ENCODE measurements around the gene KIDINS220.

KIDINS220 gene

DNA sequence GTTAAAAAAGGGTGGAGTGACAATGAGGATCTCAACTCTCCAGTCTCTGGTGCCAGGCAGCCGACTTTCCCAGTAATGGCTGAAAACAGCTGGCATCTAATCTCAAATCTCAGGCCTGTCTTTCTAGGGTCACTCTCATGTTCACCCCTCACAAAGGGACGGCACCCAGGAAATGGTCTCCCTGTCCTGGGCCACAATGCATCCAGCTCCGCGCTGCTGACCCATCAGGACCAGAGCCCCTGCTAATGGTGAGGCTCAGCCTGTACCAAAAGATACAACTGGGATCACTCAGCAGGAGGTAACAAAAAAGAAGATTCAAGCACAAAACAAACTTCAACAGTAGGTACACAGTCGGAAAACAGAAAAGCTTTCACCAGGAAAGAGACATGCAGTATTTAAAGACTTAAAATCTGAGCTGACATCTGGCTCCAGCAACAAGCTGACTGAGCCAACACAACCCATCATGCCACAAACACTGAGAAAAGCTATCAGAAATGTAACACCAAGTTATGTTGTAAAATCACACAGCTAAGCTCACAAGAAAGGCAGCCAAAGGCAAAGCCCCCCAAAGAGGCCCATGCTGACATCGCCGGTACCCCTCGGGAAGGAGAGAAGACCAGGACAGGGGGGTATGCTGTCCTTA lies 13.6 kb upstream of the KIDINS220 start:
- FAIRE-seq: no peak

DNA sequence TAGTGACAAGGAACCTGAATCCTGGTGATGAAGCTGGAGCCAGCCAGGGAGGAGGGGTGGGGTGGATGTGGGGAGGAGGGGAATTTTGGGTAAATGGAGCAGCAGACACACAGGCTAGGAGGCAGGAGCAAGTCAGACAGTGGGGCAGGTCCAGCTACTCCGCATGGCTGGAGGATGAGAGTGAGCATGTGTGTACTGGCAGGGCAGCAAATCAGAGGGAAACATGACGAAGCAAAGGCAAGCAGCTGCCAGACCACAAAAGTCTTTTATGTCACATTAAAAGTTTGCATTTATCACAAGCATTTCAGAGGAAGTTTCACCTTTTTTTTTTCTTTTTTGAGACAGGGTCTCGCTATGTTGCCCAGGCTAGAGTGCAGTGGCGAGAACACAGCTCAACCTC lies 11.9 kb upstream of the KIDINS220 start:
- FAIRE-seq: no peak

DNA sequence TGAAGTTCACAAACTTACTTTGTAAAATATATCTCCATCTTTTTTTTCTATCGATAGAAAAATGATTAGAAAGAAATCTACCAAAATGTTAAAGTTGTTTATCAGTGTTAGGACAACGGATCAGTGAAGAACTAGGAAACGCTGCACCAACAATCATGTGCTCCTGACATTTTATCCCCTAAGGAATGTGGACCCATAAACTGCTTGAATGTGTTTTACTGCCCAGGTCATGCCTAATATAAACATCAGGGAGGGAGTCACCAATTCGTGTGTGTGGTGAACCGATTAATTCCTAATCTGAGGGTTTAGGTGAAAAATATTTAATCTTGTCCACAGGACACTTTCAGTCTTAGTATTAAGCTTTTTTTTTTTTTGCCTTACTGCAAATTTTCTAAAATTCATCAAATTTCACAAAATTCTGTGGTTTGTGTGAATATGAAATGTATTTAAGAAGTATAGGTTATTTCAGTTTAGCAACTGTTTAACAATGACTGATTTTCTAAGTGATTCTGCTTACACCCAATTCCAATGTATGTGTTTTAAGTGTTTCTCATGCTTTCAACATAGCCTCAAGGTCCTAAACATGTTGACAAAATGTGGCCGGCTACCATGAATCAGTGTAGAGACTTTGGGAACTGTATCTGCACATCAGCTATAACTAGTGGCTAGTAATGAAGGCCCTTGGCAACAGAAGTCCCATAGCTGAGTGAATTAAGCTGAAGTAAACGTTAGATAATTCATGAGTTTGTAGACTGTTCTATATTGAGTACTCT lies 11.1 kb upstream of the KIDINS220 start:
- no peak for FAIRE-seq

DNA sequence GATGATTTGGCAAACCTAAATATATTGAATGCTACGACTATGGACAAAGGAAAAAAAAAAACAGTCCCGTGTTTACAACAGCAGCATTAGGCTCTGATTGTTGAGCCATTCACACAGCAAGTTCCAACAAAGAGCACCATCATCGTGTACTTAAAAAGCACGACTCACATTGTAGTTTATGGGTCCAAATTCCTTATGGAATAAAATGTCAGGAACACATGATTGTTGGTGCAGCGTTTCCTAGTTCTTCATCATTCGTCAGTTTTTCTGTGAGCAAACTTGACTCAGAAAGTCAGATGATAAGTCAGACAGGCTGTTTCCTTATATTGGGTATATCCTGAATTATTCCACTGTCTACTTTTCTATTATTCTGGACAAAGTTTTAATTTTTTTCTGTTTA lies 10.0 kb upstream of the KIDINS220 start:
- no peak for FAIRE-seq

DNA sequence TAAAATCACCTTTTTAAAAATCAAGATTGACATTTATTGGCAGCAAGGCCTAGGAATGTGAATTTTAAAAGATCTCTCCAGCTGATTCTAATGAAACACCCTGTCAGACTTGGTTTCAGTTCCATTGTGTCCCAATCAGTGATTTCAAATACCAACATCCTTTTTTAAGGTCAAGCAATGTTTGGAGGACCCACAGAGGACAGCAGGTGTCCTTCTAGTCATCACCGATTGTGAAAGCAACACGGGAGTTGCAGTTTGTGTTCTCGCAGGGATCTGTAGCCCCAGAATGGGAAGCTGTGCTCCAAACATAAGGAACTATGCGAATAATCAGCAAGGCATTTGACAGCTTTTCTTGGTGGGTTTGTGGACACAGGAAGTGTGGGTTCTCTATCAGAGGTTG lies 4.5 kb upstream of the KIDINS220 start:
- no peak for FAIRE-seq

DNA sequence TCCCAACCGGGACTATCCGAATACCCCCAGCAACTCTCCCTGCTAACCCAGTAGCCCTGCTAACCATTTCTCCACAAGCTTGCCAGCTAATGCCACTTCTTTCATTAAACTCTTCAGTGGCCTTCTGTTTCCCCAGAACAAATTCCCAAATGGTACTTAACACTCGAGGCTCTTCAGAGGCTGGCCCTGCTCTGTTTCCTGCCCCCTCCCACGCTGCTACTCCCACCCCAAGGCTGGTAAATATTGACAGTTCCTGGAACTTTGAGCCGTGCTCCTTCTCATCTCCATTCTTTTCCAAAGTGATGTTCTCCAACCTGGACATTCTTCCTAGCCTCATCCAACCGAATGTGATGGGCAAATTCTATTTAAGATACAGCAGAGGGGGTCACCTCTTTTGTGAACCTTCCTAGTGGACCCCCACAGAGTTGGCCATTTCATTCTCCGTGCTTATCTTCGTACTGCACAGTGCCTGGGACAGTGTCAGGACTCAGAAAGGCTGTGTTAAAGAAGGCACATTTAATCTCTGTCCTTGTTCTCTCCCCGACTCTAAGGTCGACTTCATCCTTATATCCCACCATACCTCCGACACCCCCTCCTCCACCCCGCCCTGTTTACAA lies 3.2 kb upstream of the KIDINS220 start:
- FAIRE-seq: no peak

DNA sequence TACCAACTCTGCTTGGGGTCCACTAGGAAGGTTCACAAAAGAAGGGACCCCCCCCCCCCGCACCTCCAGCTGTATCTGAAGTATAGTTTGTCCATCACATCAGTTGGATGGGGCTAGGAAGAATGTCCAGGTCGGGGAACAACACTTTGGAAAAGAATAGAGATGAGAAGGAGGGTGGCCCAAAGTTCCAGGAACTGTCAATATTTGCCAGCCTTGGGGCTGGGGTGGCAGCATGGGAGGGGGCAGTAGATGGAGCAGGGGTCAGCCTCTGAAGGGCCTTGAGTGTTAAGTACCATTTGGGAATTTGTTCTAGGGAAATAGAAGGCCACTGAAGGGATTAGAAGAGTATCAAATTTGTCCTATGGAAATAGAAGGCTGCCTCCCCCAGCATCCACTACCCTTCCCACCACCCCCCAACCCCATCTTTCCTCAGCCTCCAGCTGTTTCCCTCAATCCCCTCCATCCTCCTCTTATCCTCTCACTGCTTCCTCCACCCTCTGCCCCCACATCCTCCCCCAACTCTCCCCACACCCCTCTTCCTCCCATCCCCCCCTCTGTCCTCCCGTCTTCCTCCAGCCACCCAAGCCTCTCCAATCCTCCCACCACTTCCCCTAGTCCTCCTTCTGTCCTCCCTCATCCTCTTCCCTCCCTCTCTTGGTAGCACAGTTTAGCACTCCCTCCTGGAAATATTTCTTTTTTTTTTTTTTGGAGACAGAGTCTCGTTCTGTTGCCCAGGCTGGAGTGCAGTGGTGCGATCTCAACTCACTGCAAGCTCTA lies 2.0 kb upstream of the KIDINS220 start:
- FAIRE-seq: no peak

DNA sequence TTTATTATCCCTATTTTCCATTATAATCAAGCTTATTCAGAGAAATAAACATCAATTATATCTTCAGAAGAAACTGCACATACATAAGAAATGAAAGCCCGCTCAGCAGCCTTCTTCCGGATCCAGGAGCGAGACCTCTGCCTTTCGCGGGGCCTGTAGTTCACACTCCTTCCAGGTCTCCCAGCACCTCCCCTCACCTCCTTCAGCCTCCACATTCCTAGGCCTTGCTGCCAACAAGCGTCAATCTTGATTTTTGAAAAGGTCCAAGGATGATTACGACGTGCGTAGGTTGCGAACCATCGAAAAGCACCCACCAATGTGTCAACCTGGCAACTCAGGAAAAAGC lies 355 bp upstream of the KIDINS220 start:
- no peak for FAIRE-seq

DNA sequence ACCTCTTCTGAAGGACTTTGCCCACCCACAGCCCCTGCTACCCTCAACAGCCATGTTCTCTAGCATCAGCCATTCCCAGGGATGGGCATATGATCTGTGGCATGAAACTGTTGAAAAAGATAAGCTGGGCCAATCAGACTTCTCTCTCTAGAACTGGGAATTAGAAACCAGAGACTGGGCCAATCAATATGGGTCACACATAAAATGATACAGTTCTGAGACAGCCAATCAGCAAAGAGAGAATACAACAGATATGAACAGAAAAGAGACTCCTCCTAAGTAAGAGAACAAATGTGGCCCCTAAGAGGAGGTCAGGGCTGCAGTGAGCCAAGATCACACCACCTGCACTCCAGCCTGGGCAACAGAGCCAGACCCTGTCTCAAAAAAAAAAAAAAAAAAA lies 2.1 kb downstream of the KIDINS220 start:
- FAIRE-seq: no peak

DNA sequence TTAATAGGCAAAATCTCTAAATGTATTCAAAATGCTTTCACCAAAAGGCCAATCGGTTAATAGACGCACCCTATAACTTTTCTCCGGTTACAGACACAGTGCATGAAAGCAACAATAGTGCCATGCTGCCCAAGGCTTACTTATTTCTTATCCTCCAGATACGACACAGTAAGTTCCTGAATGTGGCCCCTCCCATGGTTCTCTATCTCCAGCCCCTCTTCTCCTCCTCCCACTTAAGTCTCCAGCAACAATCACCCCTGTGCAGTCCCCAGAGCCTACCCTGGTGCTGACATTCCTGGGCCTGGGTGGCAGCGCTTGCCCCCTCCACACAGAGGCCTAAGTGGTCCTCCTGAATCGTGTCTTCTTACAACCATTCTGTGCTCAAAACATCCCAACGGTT lies 3.6 kb downstream of the KIDINS220 start:
- FAIRE-seq: no peak

DNA sequence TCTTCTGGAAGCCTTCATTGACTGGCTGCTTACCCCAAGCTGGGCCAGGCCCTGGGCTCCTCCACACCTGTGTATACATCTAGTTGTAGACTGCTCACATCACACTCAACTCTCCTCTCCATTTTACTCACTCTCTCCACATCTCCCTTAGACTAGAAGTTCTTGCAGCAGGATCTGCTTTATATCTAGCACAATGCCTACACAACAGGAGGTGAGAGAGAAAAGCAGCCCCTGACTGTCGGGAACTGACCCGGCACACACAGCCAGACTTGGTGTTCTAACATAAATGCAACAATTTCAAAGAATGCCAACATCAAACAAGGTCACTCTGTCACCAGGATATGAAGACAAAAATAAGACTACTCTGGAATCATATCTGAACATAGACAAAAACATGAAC lies 5.9 kb downstream of the KIDINS220 start:
- FAIRE-seq: no peak

DNA sequence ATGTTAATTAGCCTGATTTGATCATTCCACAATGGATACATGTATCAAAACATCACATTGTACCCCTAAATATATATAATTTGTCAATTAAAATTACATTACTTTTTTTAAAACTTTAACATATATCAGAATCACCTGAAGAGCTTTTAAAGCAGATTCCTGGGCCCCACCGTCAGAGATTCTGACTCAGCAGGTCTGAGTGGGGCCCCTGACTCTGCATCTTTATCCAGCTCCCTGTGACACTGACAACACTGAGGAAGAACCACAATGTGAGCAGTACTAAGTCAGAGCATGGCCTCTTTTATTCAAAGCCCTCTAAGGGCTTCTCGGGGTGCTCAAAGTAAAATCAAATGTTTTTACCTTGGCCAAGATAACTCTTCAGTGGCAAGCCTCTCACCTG lies 9.7 kb downstream of the KIDINS220 start:
- FAIRE-seq: no peak

DNA sequence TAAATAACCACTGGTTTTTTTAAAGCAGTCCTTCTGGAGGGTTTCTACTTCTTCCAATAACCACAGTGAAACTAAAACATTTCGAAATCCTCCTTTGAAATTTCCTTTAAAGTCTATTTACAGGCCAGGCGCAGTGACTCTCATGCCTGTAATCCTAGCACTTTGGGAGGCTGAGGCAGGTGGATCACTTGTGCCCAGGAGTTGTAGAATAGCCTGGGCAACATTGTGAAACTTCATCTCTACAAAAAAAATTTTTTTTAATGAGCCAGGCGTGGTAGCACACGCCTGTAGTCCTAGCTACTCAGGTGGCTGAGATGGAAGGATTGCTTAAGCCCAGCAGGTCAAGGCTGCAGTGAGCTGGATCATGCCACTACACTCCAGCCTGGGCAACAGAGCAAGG lies 15.2 kb downstream of the KIDINS220 start:
- no peak for FAIRE-seq

DNA sequence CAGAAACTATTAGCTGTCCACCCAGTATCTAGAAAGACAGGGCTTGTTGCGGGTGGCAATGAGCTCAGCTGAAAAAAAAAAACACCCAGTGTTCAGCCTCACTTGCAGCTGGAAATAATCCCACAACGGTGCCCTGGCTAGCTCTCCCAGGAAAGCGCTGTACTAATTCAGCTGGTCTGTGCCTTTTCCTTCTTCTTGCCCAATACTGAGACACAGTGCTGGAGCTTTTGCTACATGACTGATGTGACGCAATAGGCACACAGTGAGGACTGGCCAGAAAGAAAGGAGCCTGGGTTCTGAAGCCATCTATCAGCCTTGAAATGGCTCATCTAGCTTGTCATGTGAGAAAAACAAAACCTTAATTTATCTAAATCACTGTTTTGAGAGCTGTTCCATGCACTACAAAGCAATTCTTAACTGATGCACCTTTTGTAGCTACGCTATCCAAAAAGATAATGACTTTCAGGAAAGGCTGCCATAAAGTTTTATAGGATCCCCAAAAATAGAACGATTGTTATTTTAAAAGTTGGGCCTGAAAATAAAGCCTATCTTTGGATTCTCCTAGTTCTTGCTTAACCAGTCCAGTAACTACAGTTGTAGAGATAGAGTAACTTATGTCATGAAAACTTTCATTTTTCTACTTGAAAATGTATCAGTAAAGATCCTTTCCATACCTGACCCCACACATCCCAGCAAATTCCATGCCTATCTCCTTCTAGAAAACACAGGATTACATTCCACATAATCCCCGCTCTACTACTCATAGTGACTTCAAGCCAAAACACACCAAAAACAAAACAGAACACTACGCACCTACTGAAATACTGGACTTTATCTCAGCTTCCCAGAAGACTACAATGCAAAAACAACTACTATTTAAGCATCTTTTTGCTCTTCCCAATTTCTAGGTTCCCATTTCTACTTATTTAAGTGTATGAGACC lies 15.9 kb downstream of the KIDINS220 start:
- no peak for FAIRE-seq

DNA sequence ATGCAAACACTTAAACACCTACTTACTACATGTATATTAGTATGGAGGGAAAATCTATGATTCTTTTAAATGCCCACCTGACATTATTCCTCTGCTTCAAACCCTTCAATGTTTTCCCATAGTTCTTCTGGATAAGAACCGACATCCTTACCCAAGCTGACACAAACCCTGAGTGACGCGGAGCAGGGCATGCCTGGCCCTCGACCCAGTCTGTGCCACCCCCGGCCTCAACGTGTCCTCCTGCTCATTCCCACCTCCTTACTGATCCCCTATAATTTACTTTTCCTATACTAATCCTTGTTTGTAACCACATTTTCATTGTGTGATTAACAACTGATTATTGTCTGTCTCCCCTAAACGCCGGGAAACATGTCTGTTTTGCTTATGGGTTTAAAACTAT lies 17.5 kb downstream of the KIDINS220 start:
- no peak for FAIRE-seq

DNA sequence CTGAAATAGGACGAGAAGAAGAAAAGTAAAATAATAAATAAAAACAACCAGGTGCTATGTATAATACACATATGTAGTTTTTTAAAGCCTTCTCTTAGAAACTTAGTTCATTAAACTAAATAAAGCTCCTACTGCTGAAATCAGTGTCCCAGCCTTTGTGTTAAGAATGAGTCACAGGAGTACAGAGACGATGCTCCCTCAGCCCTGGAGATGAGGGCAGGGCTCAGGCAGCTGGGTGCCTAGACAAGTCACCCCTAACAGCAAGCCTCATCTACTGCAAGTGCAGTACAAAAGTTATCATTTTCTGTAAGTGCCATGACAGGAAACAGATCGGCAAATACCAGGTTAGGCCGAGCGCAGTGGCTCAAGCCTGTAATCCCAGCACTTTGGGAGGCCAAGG lies 18.2 kb downstream of the KIDINS220 start:
- FAIRE-seq: no peak

DNA sequence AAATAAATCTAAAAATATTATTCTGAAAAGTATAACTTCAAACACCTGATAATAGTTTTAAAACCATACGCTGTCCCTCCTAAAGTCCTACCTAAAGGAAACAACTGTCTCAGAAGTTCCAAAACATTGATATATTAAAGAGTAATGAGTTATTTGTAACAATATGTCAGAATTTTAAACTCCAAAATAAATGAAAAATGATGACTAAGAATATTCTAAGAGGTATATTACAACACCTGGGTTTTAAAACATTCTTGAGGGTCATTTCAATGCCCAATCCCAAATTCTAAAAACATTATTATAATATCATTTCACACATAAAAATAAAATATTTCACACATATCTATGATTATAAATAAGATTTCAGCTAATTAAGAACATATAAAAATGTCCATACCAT lies 20.2 kb downstream of the KIDINS220 start:
- FAIRE-seq: peak; percentile 19

DNA sequence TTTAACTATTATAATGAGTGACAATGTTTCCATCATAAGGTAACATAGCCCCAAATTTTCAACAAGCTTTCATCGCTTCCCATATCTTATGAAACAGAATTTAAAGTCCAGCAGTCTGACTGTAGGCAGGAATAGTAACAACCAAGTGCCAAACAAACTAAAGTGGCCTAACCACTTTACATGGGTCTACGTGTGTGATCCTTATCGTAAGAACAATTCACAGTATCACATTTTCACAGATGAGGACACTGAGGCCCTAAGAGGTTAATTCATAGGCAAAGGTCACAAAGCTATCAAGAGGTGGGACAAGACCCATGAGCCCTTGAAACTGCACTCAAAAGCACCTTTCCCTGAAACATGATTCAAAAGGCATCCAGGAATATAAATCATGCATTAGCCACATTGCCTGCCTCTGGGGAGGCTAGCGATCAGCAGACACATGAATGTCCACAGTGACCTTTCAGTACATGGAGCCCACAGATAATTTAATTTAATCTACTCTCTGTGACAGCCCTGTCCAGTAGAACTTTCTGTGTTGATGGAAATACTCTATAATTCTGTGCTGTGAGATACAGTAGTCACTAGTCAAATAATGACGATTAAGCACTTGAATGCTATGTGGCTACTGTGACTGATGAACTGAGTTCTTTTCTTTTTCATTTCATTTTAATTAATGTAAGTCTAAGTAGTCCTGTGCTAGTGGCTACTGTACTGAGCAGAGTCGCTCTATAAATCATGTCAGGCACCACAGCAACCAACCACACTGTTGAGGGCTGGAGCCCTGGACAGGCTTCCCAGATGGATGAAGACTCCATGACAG lies 30.3 kb downstream of the KIDINS220 start:
- no peak for FAIRE-seq

DNA sequence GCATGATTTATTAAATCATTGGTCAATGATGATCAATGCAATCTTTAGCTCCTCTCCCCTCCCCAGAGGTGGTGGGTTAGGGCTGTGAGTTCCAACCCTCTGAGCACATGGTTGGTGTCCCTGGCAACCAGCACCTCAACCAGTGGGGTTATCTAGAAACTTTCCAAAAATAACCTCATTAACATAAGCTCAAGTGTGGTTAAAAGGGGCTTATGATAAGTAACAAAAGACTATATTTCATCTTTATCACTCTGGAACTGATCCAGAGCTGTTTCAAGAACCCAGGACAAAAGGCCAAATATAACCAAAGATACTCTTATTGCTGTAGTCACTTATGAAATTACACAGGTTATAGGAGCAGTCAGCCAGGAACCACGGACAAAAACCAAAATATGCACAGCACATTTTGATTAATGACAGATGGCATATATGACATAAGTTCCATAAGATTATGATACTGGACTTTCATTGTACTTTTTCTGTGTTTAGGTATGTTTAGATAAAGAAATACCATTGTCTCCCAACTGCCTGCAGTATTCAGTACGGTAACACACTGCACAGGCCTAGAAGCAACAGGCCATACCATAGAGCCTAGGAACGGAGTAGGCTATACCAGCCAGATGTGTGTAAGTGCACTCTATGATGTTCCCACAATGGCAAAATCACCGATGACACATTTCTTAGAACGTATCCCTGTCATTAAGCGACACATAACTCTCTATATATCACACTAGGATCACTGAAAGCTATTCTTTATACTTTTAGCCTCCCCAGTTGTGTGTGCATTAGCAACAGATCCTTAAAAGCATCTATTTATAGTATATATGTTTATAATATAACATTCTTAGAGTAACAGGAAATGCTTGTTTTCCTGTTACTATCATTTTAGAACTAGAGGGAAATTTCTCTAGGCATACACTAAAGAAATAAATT lies 31.9 kb downstream of the KIDINS220 start:
- no peak for FAIRE-seq

DNA sequence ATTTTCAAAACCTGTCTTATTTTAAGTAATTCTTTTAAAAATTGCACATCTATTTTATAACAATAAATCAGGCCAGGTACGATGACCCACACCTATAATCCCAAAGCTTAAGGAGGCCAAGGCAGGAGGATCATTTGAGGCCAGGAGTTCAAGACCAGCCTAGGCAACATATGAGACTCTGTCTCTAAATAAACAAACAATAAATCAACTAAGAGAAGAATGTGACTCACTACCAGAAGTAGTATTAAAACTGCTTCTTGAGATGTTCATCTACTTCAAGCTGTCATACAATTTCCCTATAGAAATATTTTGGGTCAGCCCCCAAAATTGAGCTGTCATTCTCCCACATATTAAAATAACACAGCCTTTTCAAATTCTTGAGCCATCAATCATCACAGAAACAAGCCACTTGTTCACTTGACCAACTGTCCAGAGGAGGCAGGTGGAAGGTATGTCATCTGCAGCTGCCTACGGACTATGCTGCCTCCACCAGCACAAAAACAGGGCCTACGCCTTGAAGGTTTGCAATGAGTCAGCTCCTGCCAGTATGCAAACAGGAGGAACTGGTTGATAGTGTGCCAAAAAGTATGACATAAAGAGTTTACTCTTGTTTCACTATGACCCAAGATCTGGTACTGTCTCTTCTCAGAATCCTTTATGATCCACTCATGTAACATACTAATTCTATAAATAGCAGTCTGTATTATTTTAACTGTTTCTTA lies 33.6 kb downstream of the KIDINS220 start:
- FAIRE-seq: no peak

All from TTC549 (cell line).